ENCODE results near the gene SLC39A8. TPM values are rescaled to one million over a fixed set of nuclear protein-coding genes. Genes with fewer than 3 reads are reported as not detected.

Gene SLC39A8
- total RNA-seq, 1 donor = 11.2 TPM

DNA sequence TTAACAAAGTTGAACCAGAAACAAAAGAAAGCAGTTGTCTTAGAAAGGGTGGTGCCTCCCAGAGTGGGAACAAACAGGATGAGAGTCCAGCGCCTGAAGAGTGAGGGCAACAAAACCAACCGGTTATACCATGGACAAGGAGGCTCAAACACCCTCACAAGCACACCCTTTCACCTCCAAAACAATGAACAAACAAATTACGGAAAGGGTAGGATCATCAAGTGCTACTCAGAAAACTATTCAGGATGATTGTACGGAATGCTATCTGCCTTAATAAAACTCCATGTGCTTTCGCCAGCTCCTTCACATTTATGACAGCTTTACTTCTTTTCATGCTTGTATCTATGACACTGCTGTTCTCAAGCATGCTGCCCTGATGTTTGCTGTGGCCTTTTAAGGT, 26.8 kb downstream of the SLC39A8 start:
- no peak overlapping the region for H3K27ac ChIP-seq (ENCODE audit: low read depth, low read length)
- no peak for TF ChIP-seq CTCF (IDR thresholded peaks at IDR 0.05; ENCODE audit: extremely low read depth, low read depth, low read length)
- no peaks in the 10 kb centered on the region for H3K9me3 ChIP-seq (ENCODE audit: low read depth, low read length)
- DNase-seq (ENCODE audit: insufficient read length, low spot score, missing footprints) = no peak
- H2AFZ ChIP-seq (ENCODE audit: low read length) = no peak overlapping the region
- no peaks in the 10 kb centered on the region for H3K79me2 ChIP-seq (ENCODE audit: insufficient read depth, low read length)
- H3K4me1 ChIP-seq (ENCODE audit: insufficient read depth, low read length) = no peaks in the 10 kb centered on the region
- H3K4me2 ChIP-seq (ENCODE audit: insufficient read depth, low read length) = no peak overlapping the region
- no peaks in the 10 kb centered on the region for H4K20me1 ChIP-seq (ENCODE audit: insufficient read depth, low read length)
- no peaks in the 10 kb centered on the region for H3K27me3 ChIP-seq (ENCODE audit: insufficient read depth, low read length)
- no peaks in the 10 kb centered on the region for H3K36me3 ChIP-seq (ENCODE audit: insufficient read depth, low read length)
- H3K4me3 ChIP-seq (ENCODE audit: insufficient read depth, low read length) = no peak overlapping the region

DNA sequence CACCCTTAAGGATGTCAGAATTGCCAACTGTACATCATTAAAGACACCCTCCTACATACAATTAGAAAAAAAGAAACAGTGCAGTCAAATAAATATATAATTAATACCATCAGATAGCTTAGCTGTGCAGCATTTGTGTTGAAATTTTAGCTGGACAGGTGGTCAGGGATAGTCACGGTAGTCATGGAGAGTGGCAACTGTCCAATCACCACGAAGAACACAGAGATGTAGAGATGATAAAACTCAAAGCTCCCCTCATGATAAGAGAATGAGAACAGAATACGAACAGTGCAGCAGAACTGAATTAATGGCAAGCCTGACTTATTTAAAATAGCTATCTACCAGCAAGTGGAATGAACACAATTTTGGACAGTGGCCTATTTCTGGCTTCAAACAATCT, 27.2 kb downstream of the SLC39A8 start:
- H3K4me2 ChIP-seq (ENCODE audit: insufficient read depth, low read length) = no peak overlapping the region
- DNase-seq (ENCODE audit: insufficient read length, low spot score, missing footprints) = no peak
- H3K4me3 ChIP-seq (ENCODE audit: insufficient read depth, low read length) = no peak overlapping the region
- TF ChIP-seq CTCF (IDR thresholded peaks at IDR 0.05; ENCODE audit: extremely low read depth, low read depth, low read length) = no peak
- no peaks in the 10 kb centered on the region for H3K4me1 ChIP-seq (ENCODE audit: insufficient read depth, low read length)
- no peaks in the 10 kb centered on the region for H3K9me3 ChIP-seq (ENCODE audit: low read depth, low read length)
- H3K27me3 ChIP-seq (ENCODE audit: insufficient read depth, low read length) = no peaks in the 10 kb centered on the region
- no peak overlapping the region for H3K27ac ChIP-seq (ENCODE audit: low read depth, low read length)
- no peak overlapping the region for H2AFZ ChIP-seq (ENCODE audit: low read length)
- H4K20me1 ChIP-seq (ENCODE audit: insufficient read depth, low read length) = no peaks in the 10 kb centered on the region
- no peaks in the 10 kb centered on the region for H3K79me2 ChIP-seq (ENCODE audit: insufficient read depth, low read length)
- H3K36me3 ChIP-seq (ENCODE audit: insufficient read depth, low read length) = no peaks in the 10 kb centered on the region

DNA sequence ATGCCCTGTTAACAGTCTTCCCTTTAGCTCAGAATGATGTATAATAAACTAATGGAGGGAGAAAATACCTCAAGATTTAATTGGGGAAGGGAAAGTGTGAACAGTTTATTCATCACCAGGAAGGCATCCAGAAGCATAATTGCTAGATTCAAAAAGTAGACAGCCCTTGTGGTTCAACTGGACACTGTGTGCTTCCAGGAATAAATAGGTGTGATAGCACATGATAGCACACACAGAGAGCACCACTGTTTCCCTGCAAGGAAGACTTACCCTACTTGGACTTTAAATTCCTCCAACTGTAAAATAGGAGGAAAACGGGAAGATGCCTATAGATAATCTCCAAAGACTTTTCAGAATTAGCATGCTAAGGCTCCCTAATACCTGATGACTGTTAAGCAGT, 27.8 kb downstream of the SLC39A8 start:
- Histone ChIP-seq H3K27ac (ENCODE audit: low read depth, low read length) (no peak overlapping the region), H2AFZ (ENCODE audit: low read length) (no peak overlapping the region), H3K9me3 (ENCODE audit: low read depth, low read length) (no peaks in the 10 kb centered on the region), H4K20me1 (ENCODE audit: insufficient read depth, low read length) (no peaks in the 10 kb centered on the region), H3K27me3 (ENCODE audit: insufficient read depth, low read length) (no peaks in the 10 kb centered on the region), H3K36me3 (ENCODE audit: insufficient read depth, low read length) (no peaks in the 10 kb centered on the region), H3K79me2 (ENCODE audit: insufficient read depth, low read length) (no peaks in the 10 kb centered on the region), H3K4me2 (ENCODE audit: insufficient read depth, low read length) (no peak overlapping the region), H3K4me3 (ENCODE audit: insufficient read depth, low read length) (no peak overlapping the region), H3K4me1 (ENCODE audit: insufficient read depth, low read length) (no peaks in the 10 kb centered on the region)
- DNase-seq (ENCODE audit: insufficient read length, low spot score, missing footprints) = peak; percentile 52
- TF ChIP-seq CTCF (IDR thresholded peaks at IDR 0.05; ENCODE audit: extremely low read depth, low read depth, low read length) = no peak

DNA sequence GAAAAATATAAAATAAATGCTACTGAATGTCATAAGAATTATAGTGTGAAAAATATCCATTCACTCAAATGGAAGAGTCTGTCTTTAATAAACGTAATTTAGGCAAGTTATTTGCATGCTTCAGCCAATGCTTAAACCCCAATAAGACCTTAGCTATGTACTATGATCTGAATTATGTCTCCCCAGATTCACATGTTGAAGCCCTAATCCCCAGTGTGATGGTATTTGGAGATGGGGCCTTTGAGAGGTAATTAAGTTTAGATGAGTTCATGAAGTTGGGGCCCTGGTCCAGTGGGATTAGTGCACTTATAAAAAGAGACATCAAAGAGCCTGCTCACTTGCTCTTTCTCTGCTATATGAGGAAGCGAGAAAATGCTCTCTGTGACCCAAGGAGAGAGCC, 28.7 kb downstream of the SLC39A8 start:
- Histone ChIP-seq H3K79me2 (ENCODE audit: insufficient read depth, low read length) (no peaks in the 10 kb centered on the region), H3K4me2 (ENCODE audit: insufficient read depth, low read length) (no peak overlapping the region), H4K20me1 (ENCODE audit: insufficient read depth, low read length) (no peaks in the 10 kb centered on the region), H3K4me1 (ENCODE audit: insufficient read depth, low read length) (no peaks in the 10 kb centered on the region), H2AFZ (ENCODE audit: low read length) (no peak overlapping the region), H3K27ac (ENCODE audit: low read depth, low read length) (no peak overlapping the region), H3K36me3 (ENCODE audit: insufficient read depth, low read length) (no peaks in the 10 kb centered on the region), H3K4me3 (ENCODE audit: insufficient read depth, low read length) (no peak overlapping the region), H3K27me3 (ENCODE audit: insufficient read depth, low read length) (no peaks in the 10 kb centered on the region), H3K9me3 (ENCODE audit: low read depth, low read length) (no peaks in the 10 kb centered on the region)
- no peak for TF ChIP-seq CTCF (IDR thresholded peaks at IDR 0.05; ENCODE audit: extremely low read depth, low read depth, low read length)
- no peak for DNase-seq (ENCODE audit: insufficient read length, low spot score, missing footprints)
